GM21619 (cell line): ENCODE measurements around the gene CBR3.
A peak's percentile ranks its signal among the peaks of the same experiment; 100 is the strongest.
"Not testable (repeated sequence)": the region's sequence is repeated elsewhere in the genome, so short reads cannot be mapped to it uniquely, and the experiment has no call there.

ENCODE experiments used
- ATAC-seq: cut with Tn5 transposase; IDR thresholded peaks from one replicate; pipeline ENCODE4 v1.9.1; 2021; ENCODE audit not compliant: unreplicated experiment

CBR3 gene

GRCh38 chr21:36117286-36117741 is 17.6 kb upstream of the CBR3 start:
- no peak for ATAC-seq

GRCh38 chr21:36120304-36120888 is 14.5 kb upstream of the CBR3 start:
- ATAC-seq: no peak

GRCh38 chr21:36122977-36123376 is 11.9 kb upstream of the CBR3 start:
- ATAC-seq: no peak

- no peak for ATAC-seq
Observed at GRCh38 chr21:36124395-36124794, 10.5 kb upstream of the CBR3 start.

- ATAC-seq: no peak
Observed at GRCh38 chr21:36125512-36126207, 9.2 kb upstream of the CBR3 start.

- no peak for ATAC-seq
Observed at GRCh38 chr21:36126208-36126565, 8.7 kb upstream of the CBR3 start.

- no peak for ATAC-seq
Observed at GRCh38 chr21:36126621-36127110, 8.2 kb upstream of the CBR3 start.

- no peak for ATAC-seq
Observed at GRCh38 chr21:36127250-36127904, 7.5 kb upstream of the CBR3 start.

- no peak for ATAC-seq
Observed at GRCh38 chr21:36127977-36128376, 6.9 kb upstream of the CBR3 start.

- ATAC-seq: no peak
Observed at GRCh38 chr21:36129219-36129618, 5.7 kb upstream of the CBR3 start.

GRCh38 chr21:36130414-36130762 is 4.5 kb upstream of the CBR3 start:
- not testable (repeated sequence) for ATAC-seq

- not testable (repeated sequence) for ATAC-seq
Observed at GRCh38 chr21:36130839-36131238, 4.0 kb upstream of the CBR3 start.

- ATAC-seq: no peak
Observed at GRCh38 chr21:36132696-36133095, 2.2 kb upstream of the CBR3 start.

GRCh38 chr21:36135391-36136102 is 668 bp downstream of the CBR3 start:
- peak; percentile 53 for ATAC-seq

GRCh38 chr21:36139791-36140190 is 4.9 kb downstream of the CBR3 start:
- not testable (repeated sequence) for ATAC-seq

GRCh38 chr21:36141513-36141925 is 6.6 kb downstream of the CBR3 start:
- peak; percentile 92 for ATAC-seq

GRCh38 chr21:36144233-36144632 is 9.4 kb downstream of the CBR3 start:
- not testable (repeated sequence) for ATAC-seq

GRCh38 chr21:36145259-36145658 is 10.4 kb downstream of the CBR3 start:
- no peak for ATAC-seq

GRCh38 chr21:36147911-36148310 is 13.0 kb downstream of the CBR3 start:
- no peak for ATAC-seq

- ATAC-seq: no peak
Observed at GRCh38 chr21:36148886-36149285, 14.0 kb downstream of the CBR3 start.
